ENCODE results near the gene HRH2.

Gene HRH2

GRCh38 chr5:175678074-175678473 is 20.2 kb downstream of the HRH2 start:
- DNase-seq = no peak

GRCh38 chr5:175679411-175679810 is 21.5 kb downstream of the HRH2 start:
- no peak for DNase-seq

GRCh38 chr5:175680020-175680419 is 22.1 kb downstream of the HRH2 start:
- DNase-seq = no peak

- no peak for DNase-seq
These were observed 22.6 kb downstream of the HRH2 start for GRCh38 chr5:175680463-175680862.

- DNase-seq = no peak
These were observed 23.4 kb downstream of the HRH2 start for GRCh38 chr5:175681045-175681967.

GRCh38 chr5:175681968-175682340 is 24.1 kb downstream of the HRH2 start:
- no peak for DNase-seq

GRCh38 chr5:175682664-175683063 is 24.8 kb downstream of the HRH2 start:
- DNase-seq = no peak

GRCh38 chr5:175683231-175683630 is 25.4 kb downstream of the HRH2 start:
- DNase-seq = no peak

GRCh38 chr5:175683921-175684320 is 26.1 kb downstream of the HRH2 start:
- no peak for DNase-seq

- DNase-seq = no peak
These were observed 27.1 kb downstream of the HRH2 start for GRCh38 chr5:175684931-175685330.

- no peak for DNase-seq
These were observed 28.0 kb downstream of the HRH2 start for GRCh38 chr5:175685701-175686350.

- DNase-seq = no peak
These were observed 28.5 kb downstream of the HRH2 start for GRCh38 chr5:175686396-175686795.

- DNase-seq = no peak
These were observed 29.0 kb downstream of the HRH2 start for GRCh38 chr5:175686826-175687225.

- no peak for DNase-seq
These were observed 29.4 kb downstream of the HRH2 start for GRCh38 chr5:175687231-175687701.

GRCh38 chr5:175688352-175689146 is 30.7 kb downstream of the HRH2 start:
- no peak for DNase-seq

GRCh38 chr5:175689147-175689991 is 31.5 kb downstream of the HRH2 start:
- DNase-seq = no peak

- DNase-seq = no peak
These were observed 32.2 kb downstream of the HRH2 start for GRCh38 chr5:175690025-175690424.

GRCh38 chr5:175690586-175690985 is 32.7 kb downstream of the HRH2 start:
- no peak for DNase-seq

- DNase-seq = no peak
These were observed 33.9 kb downstream of the HRH2 start for GRCh38 chr5:175691761-175692160.

- no peak for DNase-seq
These were observed 34.5 kb downstream of the HRH2 start for GRCh38 chr5:175692235-175692995.

GRCh38 chr5:175692996-175693710 is 35.3 kb downstream of the HRH2 start:
- DNase-seq = no peak
